Sigmoid colon (tissue), 4 donors: Measurements from ENCODE around the gene GALNT13.

ENCODE experiments used
- CTCF ChIP-seq, 4 experiments: fragments of 450-650 bp in 3 of 4; fragments of 200-600 bp in 1 of 4; IDR thresholded peaks; one replicate each; pipeline ENCODE4 v1.5.1; 2016 to 2019; ENCODE audit warnings: antibody characterized with exemption in 4 of 4, mild to moderate bottlenecking in 3 of 4, moderate library complexity in 2 of 4
- EP300 ChIP-seq, 4 donors: sonication (generic); formaldehyde crosslinking; IDR thresholded peaks; one replicate each; pipeline ENCODE4 v1.6.1; 2017; ENCODE audit warnings: antibody characterized with exemption in 4 of 4
- POLR2A ChIP-seq, 2 donors: fragments of 450-650 bp; IDR thresholded peaks; one replicate each; pipeline ENCODE4 v1.6.1; 2016; ENCODE audit warnings: antibody characterized with exemption in 2 of 2, mild to moderate bottlenecking in 2 of 2, moderate library complexity in 2 of 2
- POLR2AphosphoS5 ChIP-seq, 4 donors: sonication (generic); formaldehyde crosslinking; IDR thresholded peaks; one replicate each; pipeline ENCODE4 v1.6.1; 2017; ENCODE audit warnings: antibody characterized with exemption in 4 of 4

GRCh38 chr2:154143105-154143504 is 271.4 kb downstream of the GALNT13 start:
- TF ChIP-seq CTCF (IDR thresholded peaks at IDR 0.05) (no peak), POLR2A (IDR thresholded peaks at IDR 0.05) (no peak), POLR2AphosphoS5 (IDR thresholded peaks at IDR 0.05) (no peak), EP300 (IDR thresholded peaks at IDR 0.05) (no peak)
